Esophagus squamous epithelium (tissue), 4 donors: ENCODE data around the gene CCDC85C.

Experiments used
- POLR2A ChIP-seq, 4 donors: fragments of 450-650 bp; IDR thresholded peaks; one replicate each; pipeline ENCODE4 v1.6.1; 2017; ENCODE audit warnings: antibody characterized with exemption in 4 of 4, mild to moderate bottlenecking in 4 of 4, moderate library complexity in 3 of 4
- TF ChIP-seq, protein P1 (sequence below), 6 experiments: fragments of 450-650 bp in 4 of 6; fragments of 200-600 bp in 2 of 6; sonication (generic) in 2 of 6; IDR thresholded peaks; one replicate each; pipeline ENCODE4 v1.5.1; 2016 to 2019; ENCODE audit warnings: antibody characterized with exemption in 6 of 6, mild to moderate bottlenecking in 4 of 6, moderate library complexity in 4 of 6

DNA sequence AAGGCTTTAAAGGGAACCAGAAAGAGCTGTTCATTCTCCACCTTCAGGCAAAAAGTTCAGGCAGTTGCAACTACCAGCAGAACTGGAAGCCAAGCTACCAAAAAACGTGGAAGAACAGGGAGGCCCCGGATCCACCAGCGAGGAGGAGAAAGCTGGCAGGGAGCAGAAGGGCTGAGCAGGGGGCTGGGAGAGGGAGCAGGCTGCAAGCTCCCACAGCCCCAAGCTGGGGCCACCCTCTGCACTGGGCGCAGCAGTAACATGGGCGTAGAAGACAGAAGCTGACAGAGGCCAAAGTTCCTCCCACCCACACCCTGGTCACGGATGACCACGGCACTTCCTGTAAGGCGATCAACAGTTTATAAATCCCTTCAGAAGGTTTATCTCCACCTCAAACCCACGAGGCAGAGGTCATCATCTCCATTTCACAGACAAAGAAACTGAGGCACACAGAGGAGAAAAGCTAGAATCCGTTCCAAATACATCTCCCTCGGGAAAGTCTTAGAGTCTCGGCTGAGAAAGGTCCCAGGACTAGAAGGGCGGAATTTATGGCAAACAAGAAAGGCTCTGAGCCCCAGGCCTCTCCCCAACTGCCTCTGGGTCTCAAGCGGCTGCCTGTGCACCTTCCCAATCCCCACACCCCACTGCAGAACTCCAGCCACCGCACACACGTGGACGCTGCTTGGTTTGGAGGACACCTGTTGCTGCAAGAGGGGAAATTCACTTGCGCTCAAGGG, 1.8 kb downstream of the CCDC85C start:
- TF ChIP-seq, protein P1, sequence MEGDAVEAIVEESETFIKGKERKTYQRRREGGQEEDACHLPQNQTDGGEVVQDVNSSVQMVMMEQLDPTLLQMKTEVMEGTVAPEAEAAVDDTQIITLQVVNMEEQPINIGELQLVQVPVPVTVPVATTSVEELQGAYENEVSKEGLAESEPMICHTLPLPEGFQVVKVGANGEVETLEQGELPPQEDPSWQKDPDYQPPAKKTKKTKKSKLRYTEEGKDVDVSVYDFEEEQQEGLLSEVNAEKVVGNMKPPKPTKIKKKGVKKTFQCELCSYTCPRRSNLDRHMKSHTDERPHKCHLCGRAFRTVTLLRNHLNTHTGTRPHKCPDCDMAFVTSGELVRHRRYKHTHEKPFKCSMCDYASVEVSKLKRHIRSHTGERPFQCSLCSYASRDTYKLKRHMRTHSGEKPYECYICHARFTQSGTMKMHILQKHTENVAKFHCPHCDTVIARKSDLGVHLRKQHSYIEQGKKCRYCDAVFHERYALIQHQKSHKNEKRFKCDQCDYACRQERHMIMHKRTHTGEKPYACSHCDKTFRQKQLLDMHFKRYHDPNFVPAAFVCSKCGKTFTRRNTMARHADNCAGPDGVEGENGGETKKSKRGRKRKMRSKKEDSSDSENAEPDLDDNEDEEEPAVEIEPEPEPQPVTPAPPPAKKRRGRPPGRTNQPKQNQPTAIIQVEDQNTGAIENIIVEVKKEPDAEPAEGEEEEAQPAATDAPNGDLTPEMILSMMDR (IDR thresholded peaks at IDR 0.05) = no peak
- no peak for TF ChIP-seq POLR2A (IDR thresholded peaks at IDR 0.05)
